ENCODE results near the gene FAM240B.

The FAM240B gene

DNA sequence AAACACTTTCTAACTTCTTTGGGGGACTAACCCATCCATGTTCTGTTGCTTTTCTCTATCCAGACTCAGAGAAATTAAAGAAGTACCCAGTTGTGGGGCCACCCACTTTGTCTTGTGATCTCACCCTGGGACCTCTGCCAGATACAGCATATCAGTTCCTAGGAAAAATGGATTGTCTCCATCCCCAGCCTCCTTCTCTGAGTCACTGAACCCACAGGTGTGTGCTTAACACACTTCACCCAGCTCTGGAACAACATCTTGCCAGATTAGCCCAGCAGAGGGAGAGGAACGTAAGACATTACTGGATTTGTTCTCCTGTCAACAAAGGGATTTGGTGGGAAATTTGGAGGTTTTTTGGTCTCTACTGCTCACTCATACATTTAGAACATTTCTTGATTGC, 19.2 kb downstream of the FAM240B start:
- DNase-seq (ENCODE audit: low read depth), result no peak

DNA sequence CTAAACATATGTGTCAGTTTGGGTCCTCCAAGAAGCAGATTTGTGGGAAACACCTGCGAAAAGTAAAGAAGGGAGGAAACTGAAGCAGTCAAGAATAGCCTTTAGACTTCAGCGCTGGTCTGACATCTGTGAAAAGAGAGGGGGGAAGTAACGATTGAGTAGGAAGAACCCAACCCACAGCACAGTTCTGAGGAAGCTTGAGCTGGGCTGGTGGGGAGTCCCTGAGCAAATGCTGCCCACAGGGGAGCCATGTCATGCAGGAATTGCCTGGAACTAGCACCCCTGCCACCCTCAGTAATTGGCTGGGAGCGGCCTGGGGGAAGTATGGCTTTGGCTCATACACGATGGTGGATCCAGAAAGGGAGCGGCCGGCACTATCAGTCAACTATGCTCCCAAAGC, 20.6 kb downstream of the FAM240B start:
- DNase-seq (ENCODE audit: low read depth), result no peak

DNA sequence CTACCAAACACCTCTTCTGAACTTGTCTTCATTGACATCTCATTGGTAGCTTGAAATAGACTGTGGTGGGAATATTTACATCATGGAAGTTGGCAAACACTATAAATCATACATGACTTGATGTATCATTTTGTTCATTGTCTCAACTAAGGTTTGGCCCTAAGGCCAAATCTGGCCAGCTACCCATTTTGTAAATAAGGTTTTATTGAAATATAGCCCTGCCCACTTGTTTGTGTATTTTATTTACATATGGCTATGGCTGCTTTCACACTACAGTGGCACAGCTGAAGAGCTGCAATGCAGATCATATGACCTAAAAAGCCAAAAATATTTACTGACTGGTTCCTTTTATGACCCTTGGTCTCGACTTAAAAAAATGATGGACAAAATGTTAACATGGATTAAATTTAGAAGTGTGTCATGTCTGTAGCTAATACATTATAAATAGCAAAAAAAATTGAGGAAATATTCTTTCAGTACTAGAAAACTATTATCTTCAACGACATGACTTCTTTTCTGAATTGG, 22.1 kb downstream of the FAM240B start:
- no peak for DNase-seq (ENCODE audit: low read depth)

DNA sequence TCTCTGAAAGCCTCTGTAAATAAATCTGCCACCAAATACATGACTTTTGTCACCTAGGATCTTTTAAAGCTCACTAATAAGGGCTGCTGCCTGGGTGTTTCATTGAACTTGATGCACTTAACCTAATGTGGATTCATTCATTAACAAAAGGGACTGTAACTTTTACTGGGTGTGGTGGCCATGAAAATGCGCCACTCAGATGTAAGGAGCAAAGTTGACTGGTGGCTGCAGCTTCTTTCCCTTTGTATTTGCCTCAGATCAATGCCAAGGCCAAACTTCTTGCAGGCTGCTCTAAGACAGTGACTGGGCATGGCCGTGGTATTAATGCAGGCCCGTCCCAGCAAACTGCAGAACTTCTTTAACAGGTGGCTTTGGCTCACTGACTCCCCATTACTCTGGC, 22.9 kb downstream of the FAM240B start:
- DNase-seq (ENCODE audit: low read depth), result no peak

DNA sequence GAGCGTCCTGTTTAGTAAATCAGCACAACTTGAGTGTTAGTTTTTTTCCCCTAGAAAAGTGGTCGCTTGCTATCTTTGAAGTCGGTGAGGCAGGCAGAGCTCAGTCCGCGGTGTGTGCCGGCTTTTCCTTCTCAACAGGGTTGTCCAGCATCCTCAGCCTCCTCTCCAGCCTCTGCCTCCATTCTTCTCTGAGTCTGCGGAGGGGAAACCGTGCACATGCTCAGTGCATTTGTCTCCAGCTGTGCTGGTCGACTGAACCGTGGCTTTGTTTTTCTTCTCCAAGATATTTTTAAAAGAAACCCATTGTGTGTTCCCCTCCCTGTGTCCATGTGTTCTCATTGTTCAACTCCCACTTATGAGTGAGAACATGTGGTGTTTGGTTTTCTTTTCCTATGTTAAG, 25.3 kb downstream of the FAM240B start:
- DNase-seq (ENCODE audit: low read depth), result no peak

DNA sequence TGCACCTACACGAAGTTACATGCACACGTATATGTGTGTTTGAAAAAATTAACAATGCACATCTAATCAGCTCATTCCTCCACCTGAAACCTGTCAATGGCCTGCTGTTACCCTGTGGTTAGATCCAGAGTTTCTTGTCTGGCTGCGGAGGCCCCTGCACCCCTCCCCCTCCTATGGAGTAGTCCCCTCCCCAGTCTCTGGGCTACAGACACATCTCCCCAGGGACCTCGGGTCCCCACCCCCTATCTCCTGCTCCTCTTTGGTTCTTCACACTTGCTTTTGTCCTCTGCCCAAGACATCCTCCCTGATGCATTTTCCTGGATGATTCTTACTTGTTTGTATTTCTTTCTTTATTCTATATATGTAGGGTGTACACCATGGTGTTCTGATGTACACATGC, 27.2 kb downstream of the FAM240B start:
- DNase-seq (ENCODE audit: low read depth), result no peak

DNA sequence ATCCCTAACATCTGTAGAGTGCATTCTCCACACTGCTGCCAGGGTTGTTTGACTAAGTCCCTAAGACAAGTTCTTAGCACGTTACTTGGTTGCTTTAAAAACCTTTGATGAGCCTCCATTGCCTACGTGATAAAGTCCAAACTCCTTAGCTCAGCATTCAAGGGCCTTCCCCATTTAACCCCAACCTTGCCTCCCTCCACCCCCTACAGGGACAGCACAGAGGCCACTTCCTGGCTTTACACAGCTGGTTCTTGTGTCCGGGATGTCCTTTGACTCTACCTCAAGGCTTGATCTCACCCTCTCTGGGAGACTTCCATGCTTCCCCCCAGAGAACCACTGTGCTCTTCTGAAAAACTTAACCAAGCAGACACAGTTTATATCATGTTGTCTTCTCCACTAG, 29.4 kb downstream of the FAM240B start:
- DNase-seq (ENCODE audit: low read depth), result no peak

DNA sequence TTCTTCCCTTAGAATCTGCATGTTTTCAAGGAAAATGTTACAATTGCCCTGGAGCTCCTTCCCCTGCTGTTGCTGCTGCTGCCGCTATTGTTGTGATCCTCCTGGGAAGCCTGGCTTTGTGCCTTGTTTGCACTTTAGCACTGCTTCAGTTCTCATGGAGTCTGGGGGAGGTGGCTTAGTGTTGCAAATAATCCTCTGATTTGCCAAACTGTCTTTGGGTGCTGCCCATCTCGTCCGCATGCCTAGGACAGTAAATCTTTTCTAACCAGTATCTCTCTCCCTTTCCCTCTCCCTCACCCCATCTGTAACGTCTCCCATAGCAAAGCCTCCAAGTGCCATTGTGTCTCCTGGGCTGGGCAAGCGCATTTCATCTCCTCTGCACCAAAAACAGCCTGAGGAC, 30.3 kb downstream of the FAM240B start:
- DNase-seq (ENCODE audit: low read depth), result no peak

DNA sequence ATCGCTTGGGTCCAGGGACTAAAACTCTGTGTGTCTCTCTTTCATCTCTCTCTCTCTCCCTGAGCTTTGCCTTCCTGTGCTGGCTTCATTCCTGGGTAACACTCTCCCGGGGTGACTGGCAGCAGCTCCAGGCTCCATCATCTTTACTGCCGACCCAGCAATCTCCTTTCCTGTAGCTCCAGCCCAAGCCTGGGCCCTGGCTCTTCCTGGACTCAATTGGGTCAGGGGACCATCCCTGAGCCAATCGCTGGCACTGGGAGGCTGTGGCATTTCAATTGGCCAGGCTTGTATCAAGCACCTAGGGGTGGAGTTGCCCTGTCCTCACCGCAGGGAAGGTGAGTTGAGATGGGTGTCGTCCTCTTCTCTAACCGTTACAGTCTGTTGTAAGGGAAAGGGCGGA, 31.9 kb downstream of the FAM240B start:
- DNase-seq (ENCODE audit: low read depth), result no peak

DNA sequence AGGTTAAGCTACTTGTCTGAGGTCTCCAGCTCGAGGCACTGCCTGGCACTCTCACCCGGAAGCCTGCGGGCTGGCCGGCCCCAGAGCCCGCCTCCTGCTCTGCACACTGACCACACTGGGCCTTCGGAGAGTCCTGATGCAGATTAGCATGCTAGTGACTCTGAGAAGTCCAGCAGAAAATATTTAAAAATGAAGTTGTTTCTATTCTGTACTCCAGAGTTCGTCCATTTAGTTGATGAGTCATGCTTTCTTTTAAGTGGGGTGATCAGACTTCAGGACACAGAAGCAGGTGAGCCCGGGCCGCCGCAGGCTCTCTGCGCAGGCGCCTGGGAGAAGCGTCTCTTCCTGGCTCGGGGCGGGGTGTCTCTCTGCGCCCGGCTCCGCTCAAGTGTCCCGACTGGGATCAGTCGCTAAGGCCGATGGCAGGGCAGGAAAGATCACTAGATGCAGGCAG, 32.5 kb downstream of the FAM240B start:
- no peak for DNase-seq (ENCODE audit: low read depth)

DNA sequence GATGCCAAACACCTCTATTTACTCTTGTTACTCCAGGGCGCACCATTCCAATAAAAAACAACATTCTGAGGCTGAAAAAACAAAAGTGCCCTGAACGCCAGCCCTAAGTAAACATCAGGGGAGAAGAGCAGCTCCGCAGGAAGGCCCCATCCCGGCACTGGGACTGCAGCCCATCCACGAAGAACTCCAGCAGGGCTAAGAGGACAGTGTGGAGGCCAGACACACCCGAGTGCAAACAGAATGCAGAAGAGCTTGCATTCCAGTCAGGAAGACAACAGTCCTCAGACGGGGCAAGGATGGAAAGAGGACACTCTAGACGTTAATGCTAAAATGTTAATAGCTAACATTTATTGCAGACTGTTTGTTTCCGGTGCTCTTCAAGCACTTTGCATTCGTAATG, 33.0 kb downstream of the FAM240B start:
- no peak for DNase-seq (ENCODE audit: low read depth)

DNA sequence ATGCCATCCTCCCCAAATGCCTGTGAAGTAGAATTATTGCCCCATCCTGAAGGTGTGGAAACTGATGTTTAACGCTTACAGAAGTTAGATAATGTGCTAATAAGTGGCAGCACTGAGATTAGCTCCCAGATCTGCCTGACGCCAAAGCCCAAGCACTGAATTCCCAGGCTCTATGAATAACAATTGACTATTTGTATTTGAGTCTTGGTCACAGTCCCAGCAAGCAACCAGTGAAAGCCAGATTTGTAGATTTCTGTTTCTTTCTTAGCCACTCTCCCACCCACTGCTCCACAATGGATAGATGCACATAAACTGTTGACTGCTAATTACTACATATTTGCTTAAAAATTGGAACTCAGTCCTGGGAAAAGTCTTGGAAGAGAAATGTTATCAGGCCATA, 34.4 kb downstream of the FAM240B start:
- no peak for DNase-seq (ENCODE audit: low read depth)

DNA sequence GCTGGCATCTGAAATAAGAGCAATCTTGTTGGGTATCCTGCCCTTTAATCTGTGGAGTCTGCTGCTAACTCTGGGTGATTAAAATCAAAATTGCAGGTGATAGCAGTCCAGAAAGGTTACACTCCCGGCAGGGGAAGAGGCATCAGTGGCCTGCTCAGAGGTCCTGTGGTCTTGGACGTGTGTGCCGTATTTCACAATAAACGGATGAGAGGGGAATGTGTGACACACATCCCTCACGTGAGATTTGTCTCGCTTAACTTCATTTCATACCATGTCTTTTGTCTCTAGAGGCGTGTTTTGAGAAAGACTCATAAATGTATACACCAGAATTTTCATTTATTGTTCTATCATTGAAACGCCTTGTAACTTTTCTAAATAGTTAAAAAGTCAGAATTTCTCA, 36.6 kb downstream of the FAM240B start:
- no peak for DNase-seq (ENCODE audit: low read depth)

DNA sequence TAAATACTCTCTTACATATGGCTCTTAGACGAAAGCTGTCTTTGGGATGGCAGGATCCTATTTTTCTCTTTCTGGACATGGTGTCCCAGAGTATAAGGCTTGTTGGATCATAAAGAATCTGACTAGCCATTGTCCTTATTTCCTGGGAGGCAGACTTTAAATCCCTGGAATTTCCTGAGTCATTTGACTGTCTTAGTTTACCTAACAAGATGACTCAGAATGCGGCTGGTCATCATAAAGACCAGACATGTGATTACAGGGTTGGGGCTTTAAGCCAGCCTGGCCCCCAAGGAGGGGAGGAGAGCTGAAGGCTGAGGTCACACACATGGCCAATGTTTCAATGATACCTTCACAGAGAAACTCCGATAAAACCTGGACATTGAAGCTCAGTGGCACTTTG, 37.2 kb downstream of the FAM240B start:
- DNase-seq (ENCODE audit: low read depth), result no peak

DNA sequence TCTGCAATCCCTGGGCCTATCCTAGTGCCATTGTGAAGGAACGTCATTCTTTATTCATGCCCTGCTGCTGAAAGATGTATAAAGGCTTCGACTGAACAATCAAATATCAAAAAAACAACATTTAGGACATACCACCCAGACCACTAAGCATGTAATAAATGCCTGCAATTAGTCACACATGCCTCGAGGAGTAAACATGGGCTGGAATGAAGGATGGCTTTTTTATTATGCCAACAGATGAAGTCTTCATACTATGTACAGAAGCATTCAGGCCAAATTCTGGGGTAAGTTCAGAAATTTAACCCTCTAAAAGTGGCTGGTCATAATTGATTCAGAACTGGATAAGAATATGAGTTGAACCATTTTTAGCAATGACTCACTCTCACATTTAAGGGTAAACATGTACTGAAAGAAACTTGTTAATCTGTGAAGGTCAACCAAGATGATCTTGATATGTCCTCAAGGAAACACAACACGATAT, 38.1 kb downstream of the FAM240B start:
- DNase-seq (ENCODE audit: low read depth), result no peak

DNA sequence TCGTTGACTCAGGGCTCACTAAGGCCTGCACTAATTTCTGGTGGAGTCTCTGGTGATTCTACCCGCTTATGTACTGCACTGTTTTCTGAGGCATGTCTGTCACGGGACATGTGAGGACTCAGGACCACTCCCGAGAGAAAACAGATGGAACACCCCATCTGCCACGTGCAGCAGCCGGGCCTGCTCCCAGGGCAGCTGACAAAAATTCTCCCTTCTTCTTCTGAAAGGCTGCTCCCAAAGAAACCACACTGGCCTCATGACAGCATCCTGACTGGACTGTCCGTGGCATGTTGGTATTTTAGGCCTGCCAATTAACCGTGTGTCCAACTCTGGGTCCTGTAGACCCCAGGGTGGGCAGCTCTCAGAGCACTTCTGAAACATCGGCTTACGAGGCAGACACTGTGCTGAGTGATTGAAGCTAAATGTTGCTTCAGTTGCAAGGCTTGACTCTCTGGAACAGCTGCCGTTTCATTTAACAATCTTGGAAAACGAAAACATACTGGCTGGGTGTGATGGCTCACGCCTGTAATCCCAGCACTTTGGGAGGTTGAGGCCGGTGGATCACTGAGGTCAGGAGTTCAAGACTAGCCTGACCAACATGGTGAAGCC, 39.0 kb downstream of the FAM240B start:
- no peak for DNase-seq (ENCODE audit: low read depth)

DNA sequence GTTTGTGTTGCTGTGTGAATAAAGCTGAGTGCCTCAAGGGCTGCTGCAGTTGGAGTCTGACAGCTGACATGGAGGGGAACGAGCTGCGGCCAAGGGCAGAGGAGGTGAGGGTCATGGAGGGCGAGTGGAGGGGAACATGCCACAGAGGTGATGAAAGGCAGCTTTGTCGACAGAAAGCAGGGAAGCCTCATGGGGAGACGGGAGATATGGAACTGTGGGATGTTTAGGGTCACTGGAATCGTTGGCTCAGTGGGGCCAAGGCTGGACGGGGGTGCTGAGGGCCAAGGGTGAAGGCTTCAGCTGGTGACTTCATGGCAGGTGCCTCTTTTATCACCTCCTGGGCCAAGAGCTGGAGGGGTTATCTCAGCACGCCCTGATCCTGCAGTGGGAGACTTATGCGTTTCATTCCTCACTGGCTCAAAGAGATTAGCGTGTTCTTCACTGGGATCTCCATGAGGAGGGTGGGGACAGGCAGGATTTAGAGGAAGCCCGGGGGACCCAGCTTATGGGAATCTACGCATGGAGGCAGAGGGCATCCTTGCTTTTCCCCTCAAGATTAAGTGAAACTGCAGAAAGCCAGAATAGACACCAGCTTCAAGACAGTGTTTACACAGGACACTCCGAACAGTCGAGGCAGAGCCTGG, 42.2 kb downstream of the FAM240B start:
- no peak for DNase-seq (ENCODE audit: low read depth)

DNA sequence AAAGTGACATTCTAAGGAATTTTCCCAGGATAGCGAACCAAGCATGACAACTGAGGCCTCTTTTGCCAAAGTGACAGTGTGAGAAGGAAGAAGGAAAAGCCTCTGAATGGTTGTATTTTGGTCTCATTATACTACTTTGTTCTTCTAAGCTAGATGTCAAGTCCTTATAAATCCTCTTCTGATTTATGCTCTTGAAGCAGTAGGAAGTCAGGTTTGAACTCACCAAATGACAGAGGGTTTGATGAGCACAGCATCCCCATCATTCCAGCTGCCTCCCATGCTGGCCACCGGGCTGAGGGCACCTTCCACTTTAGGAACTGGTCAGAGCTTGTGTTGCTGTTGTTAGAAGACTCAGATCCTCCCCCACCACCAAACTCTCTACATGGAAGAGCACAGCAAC, 44.1 kb downstream of the FAM240B start:
- DNase-seq (ENCODE audit: low read depth), result no peak

DNA sequence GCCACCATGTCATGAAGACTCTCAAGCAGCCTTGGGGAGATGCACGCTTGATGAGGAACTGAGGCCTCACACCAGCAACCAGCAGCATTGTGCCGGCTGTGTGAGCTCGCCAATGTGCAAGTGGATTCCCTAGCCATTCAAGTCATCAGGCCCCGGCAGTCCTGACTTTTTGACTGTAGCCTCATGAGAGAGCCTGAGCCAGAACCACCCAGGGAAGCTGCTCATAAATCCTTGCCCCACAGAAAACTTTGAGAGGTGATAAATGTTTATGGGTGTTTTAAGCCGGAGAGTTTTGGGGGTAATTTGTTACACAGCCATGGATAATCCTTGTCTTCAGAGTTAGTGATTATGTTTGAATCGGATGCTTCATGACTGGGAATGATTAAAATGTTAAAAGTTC, 44.7 kb downstream of the FAM240B start:
- DNase-seq (ENCODE audit: low read depth), result no peak

DNA sequence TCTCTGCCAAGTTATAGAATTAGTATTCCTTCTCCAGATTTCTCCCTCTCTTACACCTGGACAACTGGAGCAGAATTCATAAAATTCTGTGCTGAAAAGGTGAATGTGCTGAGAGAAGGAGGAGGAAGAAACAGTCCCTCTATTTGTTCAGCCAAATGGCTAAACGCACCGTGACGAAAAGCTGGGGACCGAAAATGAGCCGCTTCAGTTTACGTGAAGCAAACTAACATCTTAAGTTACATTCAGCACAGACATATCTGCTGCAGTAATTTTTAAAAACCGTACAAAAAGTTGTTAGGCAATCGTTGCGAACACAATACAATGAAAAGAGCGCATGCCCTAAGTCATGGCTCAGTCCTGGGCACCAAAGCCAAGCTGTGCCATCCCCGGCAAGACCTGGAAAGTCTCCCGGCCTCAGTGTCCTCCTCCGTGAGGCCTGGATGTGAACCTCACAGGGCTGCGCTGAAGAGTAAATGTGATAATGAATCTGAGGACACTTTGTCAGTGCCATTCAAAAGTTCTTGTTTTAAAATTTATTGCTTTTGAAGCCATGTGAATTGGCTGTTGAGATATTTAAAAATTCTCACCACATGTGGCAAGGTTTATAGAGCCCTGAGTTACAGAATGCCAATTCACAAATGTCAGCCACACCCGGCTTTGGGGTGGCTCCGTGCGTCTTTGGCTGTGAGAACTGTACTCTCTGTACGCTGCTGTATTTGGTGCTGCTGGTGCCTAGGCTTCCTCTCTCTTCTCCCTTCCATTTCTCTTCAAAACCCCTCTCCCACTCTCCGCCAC, 46.3 kb downstream of the FAM240B start:
- no peak for DNase-seq (ENCODE audit: low read depth)

DNA sequence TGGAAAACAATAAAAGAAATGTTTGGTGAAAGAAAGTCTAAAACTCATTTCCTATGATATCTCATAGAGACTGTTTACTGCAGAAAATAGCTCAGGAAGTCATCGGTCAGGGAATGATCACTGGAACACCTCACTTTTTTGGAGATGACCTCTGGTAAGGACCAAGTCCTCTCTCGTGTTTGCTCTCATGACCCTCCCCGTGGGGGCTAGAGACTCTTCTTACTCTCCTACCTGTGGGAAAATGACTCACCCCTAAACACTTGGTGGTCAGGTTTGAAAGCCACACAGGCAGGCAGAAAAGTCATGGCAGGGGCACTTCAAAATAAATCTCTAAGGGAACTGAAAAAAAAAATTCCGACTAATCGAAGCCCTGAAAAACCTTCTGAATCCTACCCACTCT, 48.2 kb downstream of the FAM240B start:
- no peak for DNase-seq (ENCODE audit: low read depth)

DNA sequence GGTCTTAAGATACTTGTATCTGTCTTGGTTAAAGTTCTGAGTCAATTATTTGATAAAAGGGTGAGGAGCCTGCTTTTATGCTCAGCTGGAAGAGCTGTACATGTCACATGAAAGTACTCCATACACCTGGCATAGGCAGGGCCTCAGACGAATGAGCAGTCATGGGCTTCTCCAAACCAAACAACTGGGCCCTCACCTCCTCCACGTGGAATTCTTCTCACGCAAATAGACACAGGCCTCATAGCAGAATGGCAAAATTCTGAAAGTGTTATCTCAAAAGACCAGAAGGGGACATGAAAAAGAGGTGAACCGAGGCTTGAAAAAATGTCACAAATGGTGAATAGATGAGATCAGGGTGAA, 48.6 kb downstream of the FAM240B start:
- no peak for DNase-seq (ENCODE audit: low read depth)

Data from stimulated activated CD8-positive, alpha-beta memory T cell treated with anti-CD3 and anti-CD28 coated beads, Interleukin-7, amount 100 ng/mL, for 24 hours (primary cell).